UCSD-AML1 (cell line): Measurements from ENCODE around the gene TMEM171.

Experiments
- DNase-seq: peaks from one replicate; lab custom pipeline; 2025; ENCODE audit not compliant: unreplicated experiment; lab: John Stamatoyannopoulos, UW

TMEM171 gene

DNA sequence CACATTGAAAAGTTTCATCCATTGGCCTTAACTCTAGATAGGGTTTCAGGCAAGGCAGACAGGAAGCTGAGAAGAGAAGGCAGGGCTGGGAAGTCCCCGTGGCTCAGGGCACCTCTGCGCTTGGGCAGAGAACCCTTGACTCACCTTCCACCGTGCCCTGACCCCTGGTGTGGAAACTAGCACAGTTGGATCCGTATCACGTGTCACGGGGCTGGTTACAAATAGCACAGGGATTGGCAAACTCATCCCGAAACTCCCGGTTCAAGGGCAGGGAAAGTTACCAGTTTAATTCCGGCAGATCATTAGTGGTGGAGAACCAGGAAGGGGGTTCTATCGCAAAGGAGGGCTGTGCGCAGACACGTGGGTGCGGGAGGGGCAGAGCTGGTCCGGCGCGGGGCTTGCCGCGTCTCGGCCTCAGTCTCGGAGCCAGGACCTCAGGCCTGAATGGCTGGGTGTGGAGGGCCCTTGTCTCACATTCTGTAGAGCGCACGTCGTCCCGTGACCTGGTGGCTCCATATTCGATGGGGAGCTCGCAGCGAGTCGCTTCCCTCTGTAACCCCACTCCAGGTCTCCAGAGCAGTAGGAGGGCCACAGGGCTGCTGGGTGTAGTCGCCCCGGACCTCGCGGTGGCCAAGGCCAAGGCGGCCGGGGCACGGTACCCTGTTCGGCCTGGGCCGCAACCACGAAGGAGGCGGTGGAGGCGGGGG lies 771 bp upstream of the TMEM171 start:
- no peak for DNase-seq

DNA sequence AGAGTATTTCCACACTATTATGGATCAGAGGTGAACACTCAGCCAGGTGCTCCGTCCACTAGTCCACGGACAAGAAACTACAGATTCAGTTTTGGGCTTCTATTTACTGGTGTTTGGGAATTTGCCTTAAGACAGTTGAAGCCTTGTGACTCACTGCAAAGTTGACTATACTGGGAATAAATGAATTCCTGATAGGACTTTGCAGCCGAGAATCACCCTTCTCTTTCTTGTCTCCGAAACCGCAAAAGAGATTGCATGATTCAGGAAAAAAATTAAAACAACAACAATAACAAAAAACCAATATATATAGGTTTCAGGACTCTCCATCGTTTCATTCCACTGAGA lies 716 bp downstream of the TMEM171 start:
- no peak for DNase-seq

DNA sequence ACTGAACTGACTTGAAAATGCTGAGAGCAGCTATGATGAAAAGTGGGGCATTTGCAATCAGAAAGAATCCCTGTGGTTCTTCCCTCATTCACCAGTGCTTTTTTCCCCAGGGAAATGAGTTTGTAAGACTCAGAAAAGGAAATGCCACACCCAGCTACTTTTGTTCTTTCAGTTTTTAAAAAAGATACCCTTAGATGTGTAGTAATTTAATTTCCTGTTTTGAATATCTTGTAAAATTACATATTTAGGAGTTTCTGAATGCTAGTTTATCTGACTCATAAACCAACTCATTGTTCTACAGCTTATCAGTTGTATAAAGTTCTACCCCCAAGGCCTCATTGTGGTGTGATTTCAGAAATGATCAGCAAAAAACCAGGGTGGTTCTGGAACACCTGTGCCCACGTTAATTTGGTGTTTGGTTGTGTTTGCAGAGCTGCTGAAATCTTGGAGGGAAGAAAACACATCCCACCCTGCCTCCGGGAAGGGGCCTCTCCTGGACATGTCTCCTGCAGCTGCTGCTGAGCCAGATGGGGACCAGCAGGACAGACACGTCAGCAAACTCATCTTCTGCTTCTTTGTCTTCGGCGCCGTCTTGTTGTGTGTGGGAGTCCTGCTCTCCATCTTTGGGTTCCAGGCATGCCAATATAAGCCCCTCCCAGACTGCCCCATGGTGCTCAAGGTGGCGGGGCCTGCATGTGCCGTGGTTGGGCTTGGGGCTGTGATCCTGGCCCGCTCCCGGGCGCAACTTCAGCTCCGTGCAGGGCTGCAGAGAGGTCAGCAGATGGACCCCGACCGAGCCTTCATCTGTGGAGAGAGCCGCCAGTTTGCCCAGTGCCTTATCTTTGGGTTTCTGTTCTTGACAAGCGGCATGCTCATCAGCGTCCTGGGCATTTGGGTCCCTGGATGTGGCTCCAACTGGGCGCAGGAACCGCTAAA lies 2.8 kb downstream of the TMEM171 start:
- no peak for DNase-seq

DNA sequence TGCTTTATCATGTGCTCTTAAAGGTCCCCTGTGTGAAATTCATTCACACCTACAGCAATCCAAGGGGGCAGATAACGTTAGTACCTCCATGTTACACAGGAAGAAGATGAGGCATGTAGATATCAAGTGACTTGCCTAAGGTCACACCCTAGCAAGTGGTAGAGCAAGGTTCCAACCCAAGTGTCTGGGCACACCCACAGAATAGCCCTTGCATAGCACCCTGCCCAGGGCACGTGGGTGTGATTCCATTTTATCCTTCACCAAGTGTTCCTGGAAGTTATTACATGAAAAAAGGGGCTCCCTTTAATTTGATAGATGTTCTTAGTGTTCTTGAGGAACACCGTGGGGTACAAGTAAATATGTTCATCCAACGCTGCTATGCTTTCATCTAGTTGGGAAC lies 4.9 kb downstream of the TMEM171 start:
- DNase-seq = no peak

DNA sequence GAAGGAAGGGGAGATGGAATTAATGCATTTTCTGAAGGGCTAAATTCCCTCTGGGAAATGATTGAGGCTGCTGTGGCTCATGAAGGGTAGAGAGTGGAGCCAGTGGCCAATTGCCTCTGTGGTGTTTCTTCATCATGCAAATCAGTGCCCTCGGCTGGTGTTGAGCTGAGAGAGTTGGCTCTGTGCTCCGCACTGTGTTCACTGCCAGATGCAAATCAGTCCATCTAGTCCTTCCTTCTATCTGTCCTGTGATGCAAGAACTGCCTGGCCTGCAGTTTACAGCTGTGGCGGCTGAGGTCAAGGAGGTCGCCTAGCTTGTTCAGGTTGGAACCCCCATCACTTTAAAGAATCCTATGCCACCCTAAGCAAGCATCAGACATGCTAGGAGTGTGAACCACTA lies 6.0 kb downstream of the TMEM171 start:
- no peak for DNase-seq

DNA sequence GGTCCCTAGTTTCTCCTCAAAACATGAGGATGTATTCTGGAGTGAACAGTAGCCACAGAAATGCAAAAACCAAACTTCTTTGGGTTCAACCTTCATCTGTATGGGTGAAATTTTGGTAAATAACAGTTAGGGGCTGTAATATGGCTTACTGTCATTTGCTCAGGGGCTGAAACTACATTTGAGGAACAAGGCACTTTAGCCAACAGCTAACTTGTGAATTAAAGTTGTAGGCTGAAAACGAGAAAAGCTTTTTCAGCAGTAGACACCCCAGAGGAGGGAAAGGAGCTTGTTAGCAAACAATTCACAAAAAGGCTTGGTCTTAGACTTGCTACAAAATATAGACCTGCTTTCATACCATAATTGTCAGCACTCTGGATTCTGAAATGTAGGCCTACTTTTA lies 6.6 kb downstream of the TMEM171 start:
- DNase-seq = no peak

DNA sequence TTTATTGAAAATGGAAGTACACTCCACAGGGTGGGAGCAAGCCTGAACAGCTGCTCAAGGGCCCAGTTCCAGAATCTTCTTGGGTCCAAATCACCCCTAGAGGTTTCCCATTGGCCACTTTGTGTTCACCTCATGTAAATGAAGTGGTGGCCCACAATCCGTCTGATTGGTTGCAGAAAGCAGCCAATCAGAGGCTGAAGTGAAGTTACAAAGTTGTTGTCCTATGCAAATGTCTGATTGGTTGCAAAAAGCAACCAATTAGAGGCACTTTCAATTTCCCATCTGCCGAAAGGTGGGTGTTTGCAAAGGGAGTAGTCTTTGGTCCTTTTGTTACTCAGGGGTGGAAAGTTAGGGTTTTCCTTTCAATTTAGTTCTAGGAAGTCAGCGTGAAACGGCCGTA lies 8.8 kb downstream of the TMEM171 start:
- no peak for DNase-seq

DNA sequence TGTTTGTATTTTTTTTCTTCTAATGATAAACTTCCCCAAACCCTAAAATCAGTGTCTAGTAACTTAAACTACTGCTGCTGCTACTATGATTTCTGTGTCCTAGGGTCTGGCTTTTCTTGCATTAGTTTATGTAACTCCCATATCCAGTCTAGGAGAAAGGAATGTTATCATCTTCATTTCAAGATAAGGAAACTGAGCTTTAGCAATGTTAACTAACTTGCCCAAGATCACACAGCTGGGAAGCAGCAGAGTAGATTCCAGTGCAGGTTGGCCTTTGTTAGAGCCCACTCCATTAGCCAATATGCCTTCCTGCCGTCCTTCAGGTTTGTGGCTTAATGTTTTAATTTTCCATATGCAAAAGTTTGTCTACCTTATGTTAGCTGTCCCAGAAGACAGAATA lies 10.4 kb downstream of the TMEM171 start:
- no peak for DNase-seq

DNA sequence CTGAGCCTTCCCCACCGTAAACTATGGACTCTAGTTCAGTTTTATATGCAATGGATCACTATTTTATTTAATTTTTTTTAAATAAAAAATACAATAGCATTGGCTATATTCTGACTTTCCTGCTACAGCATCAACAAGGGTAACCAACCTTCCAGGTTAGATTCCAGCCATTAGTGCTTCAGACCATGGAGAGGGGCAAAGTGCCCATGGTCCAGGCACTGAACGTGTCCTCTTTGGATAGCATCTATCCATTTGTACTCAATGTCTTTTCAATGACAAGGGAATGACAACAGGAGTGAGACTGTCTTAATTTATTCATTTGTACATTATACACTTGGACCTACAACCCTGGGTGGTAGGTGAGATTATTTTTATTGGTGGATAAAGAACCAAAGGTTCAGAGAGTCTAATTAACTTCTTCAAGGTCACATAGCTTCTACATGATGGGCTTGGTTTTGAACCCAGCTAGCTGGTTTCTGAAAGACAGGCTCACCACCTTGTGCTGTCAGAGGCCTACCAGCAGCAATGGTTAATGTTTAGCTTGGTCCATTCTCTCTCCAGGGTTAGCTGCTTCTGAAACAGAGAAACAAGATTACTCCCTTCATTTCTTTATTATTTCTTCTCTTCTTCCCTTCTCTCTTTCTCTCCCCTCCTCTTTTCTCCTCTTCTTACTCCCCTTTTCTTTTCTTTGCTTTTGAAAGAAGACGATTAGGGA lies 11.5 kb downstream of the TMEM171 start:
- no peak for DNase-seq

DNA sequence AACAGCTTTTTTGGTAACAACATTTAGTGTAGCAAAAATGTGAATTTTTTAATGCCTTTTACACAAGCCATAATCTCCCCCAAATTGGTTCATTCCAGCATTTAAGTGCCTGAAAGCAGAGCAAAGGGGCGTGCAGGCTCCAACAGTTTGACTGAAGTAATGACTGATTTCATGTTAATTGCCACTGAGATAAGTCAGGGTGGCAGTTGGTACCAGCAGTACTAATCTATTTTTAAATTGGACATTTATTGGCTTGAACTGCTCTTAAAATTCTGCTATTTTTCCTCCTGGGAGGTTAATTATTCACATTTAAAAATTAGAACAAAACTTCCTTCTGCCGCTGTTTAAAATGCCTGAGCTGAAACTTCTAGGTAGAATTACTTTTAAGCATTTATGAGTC lies 12.4 kb downstream of the TMEM171 start:
- DNase-seq = no peak

DNA sequence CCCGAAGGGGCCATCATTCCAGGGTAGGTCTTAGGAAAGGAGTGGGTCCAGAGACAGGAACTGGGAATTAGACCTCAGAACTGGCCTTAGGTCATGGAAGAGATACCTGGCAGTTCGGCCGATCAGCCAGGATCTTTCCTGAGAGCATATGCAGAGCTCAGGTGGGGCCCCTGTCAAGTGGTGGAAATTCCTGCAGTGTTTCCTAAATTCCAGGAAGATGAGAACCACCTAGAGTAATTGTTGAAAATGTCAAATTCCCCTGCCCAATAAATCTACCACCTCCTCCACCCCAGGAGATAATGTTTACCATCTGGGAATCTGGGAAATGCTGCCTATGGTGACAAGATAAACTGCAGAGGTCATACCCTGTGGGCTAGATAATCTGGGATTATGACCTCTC lies 14.6 kb downstream of the TMEM171 start:
- no peak for DNase-seq

DNA sequence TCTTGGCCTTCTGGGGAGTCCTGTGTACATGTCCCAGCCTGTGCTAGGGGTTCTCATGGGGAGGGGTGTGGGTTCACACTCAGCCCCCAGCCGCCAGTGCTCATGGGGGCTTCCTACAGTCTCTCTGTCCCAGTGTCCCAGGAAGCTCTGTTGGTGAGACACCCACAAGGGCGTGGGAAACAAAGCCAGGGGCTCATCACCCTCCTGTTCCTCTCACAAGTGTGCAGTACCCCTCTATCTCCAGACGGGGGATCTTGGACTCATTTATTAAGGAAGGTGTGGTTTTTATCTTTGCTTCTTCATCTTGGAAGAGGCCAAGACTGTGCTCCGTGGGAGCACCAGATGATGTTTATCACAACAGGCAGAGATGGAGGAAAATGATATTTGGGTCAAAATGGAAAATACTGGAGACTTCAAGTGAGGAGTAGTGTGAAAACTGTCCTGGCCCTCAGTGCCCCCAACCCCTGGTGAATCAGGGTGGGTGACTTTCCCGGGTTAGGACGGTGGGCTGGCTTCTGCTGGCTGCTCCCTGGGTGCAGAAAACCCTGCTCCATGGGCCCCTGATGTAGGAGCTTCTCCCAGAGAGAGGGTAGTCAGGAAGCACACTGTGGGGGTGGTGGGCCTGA lies 15.2 kb downstream of the TMEM171 start:
- DNase-seq = no peak

DNA sequence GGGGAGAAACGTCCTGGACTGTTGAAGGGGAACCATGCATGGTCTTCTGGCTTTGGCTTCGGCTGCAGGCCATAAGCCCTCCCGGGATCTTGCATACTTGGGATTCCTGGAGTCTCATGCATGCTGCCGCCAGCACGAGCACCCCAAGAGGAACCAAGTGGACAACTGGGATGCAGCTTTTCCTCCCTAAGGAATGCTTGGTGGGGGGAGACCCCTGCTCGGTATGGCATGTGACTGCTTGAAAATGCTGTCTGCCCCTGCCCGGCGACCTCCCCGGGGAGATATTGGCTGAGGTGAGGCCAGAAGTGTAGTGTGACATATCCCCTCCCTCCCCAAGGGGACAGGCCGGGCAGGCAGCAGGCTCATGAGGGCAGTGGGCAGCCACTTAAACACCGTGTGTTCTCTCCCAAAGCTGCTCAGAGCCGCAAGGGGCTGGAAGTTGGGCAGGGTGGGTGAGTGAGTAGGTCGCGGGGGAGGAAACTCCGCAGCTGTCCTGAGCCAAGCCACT lies 15.7 kb downstream of the TMEM171 start:
- no peak for DNase-seq

DNA sequence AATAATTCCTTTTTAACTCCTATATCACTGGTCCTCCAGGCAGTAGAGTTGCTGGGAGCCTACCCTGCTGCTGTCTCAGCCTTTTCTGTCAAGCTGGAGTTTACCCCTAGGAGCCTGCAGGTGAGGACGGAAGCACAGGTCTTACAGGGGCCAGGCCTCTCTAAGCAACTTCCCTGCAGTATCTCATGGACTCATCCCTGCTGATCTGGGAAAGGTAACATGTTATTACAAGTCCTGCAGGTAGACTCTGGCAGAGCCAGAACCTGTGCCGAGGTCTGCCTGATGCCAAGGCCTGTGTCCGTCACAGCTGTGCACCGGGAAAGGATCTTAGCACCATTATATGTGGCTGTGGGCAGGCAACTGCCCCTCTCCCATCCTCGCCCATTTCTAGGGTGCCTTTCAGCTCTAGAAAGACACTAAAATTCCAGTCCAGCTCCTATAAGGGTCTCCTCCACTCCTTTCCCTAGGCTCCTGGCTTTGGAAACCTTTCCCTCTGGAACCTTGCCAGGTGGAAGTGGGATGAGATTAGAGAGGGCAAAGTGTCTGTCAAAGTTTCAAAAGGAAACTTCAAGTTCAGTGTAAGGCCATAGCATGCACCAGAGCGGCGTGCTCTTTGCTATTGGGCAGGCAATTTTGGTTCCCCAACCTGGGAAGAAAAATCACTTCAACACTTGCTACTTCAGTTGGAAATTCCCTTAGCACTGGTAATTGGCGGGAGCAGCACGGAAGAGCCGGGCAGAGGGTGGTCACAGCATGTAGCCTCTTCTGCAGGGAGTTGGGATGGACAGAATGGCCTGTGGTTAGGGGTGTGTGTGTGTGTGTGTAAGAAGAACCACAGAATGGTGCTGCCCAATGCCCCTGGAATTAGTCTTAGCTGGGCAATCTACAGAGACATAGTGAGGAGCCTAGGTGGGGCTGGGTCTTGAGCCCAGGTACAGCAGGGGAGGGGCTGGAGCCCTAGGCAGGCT lies 17.5 kb downstream of the TMEM171 start:
- DNase-seq = no peak

DNA sequence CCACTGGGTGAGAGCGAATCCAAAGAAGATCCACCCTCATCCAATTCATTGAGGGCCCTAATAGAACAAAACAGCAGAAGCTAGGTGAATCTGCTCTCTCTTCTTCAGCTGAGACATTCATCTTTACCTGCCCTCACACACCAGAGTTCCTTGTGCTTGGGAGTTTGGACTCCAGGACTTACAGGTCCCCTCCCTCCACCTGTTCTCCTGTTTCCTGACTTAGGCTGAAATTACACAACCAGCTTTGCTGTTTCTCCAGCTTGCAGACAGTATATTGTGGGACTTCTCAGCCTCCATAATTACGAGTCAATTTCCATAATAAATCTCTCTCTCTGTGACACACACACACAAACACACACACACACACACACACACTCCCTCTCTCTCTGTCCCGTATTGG lies 19.1 kb downstream of the TMEM171 start:
- DNase-seq = no peak

DNA sequence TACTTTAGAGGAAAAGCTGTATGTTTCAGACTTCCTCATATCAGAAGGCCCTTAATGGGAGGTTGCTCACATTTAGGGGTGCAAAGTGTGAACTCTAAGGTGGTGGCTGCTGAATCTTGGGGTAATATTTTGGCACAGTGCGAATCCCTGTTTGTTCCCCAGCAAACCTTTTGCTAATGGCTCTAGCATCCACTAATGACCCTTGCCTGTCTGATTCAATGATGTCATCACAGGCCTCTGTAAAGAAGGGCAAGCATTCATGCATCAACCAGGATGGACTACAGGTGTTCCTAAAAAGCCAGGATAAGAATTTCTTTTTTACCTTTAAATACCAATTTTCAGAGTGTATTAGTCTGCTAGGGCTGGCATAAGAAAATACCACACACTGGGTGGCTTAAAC lies 20.4 kb downstream of the TMEM171 start:
- DNase-seq = no peak

DNA sequence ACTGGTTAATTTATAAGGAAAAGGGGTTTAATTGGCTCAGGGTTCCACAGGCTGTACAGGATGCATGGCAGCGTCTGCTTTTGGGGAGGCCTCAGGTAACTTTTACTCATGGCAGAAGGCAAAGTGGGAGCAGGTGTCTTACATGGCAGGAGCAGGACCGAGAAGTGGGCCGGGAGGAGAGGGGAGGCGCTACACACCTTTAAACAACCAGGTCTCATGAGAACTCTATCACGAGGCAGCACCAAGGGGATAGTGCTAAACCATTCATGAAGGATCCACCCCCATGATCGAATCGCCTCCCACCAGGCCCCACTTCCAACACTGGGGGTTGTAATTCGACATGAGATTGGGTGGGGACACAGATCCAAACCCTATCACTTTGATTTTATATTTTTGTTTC lies 21.7 kb downstream of the TMEM171 start:
- DNase-seq = no peak

DNA sequence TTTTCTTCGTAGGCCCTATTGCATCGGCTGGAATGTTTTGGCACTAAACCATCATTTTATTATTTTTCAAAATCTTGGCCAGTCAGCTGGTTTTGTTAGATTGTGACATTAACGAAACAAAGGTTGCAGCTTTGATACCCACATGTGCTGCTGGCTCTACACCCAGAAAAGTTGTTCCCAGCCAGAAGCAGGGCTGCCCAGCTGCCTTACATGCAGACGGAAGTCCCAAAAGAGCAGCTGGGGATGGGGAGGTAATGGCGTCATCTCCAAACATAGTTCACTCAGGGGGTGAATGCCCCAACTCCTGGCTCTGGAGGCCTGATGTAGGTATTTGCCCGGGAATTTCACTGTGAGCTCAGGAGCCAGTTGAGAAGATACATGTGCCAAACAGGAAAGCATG lies 23.3 kb downstream of the TMEM171 start:
- no peak for DNase-seq

DNA sequence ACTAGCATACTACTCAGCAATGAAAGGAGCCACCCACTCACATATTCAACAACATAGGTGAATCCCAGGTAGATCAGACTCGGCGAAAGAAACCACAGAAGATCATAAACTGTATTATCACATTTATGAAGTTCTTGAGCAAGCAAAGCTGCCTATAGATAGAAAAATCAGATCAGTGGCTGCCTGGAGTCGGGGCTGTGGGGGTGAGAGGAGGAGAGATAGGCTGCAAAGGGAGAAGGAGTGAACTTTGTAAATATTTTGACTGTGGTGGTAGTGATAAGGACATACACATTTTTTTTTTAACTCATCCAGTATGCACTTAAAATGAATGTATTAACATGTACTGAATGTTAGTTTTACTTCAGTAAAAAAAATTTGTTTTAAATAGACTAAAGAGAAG lies 29.2 kb downstream of the TMEM171 start:
- no peak for DNase-seq

DNA sequence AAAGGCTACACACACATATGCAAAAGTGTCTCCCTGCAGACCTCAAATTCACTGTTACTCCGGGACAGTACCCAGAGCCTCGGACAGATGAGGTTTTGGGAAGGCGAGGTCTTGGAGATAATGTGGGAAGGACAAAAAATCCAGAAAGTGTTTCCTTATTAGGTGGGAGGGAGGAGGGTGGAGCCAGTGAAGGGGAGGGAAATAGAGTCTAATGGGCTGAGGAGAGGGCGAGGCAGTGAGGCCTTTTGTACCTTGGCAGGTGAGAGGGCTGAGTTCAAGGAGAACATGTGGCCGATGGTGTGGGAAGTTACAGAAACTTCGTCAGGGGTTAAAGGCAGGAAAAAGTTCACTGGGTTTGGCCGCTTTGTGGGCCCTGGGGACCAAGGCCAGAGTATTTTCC lies 30.5 kb downstream of the TMEM171 start:
- no peak for DNase-seq
